GM12874 (cell line): ENCODE measurements around the gene ITGB4.

Experiments
- TF ChIP-seq, protein P1 (sequence below): IDR thresholded peaks from 2 replicates; pipeline ENCODE4 v1.5.1; 2011; ENCODE audit warnings: low read depth, mild to moderate bottlenecking, control low read depth, low read length, moderate library complexity; ENCODE audit not compliant: insufficient read depth

Gene ITGB4

DNA sequence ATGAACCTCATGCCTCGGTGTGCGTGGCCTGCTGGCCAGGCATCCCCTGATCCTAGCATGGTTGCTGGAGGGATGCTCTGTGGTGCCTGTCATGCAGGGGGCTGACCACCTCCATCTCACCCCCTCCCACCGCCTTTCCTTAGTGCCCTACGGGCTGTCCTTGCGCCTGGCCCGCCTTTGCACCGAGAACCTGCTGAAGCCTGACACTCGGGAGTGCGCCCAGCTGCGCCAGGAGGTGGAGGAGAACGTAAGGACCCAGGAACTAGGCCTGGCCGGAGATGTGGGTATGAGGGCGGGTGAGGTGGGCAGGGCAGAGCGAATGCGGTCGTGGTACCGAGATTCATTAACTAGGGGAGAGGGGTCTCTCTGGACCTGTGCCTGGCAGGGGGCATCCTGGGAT lies 19.0 kb downstream of the ITGB4 start:
- TF ChIP-seq, protein P1, sequence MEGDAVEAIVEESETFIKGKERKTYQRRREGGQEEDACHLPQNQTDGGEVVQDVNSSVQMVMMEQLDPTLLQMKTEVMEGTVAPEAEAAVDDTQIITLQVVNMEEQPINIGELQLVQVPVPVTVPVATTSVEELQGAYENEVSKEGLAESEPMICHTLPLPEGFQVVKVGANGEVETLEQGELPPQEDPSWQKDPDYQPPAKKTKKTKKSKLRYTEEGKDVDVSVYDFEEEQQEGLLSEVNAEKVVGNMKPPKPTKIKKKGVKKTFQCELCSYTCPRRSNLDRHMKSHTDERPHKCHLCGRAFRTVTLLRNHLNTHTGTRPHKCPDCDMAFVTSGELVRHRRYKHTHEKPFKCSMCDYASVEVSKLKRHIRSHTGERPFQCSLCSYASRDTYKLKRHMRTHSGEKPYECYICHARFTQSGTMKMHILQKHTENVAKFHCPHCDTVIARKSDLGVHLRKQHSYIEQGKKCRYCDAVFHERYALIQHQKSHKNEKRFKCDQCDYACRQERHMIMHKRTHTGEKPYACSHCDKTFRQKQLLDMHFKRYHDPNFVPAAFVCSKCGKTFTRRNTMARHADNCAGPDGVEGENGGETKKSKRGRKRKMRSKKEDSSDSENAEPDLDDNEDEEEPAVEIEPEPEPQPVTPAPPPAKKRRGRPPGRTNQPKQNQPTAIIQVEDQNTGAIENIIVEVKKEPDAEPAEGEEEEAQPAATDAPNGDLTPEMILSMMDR, result no peak

DNA sequence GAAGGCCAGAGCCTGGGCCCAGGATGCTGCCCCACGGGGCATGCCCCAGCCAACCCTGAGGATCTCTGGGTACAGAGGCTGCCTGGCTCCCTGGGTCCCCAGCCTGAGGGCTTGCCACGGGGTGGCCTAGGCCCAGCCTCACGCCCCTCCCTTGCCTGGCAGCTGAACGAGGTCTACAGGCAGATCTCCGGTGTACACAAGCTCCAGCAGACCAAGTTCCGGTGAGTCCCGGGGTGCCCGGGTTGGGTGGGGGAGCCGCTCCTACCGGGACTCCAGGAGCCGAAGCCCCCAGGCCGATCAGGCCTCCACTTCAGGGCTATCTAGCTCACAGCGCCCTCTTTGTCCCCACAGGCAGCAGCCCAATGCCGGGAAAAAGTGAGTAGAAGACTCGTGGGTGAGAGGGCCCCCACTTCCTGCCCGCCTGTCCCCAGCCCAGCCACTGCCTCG lies 19.4 kb downstream of the ITGB4 start:
- TF ChIP-seq, protein P1, result no peak

DNA sequence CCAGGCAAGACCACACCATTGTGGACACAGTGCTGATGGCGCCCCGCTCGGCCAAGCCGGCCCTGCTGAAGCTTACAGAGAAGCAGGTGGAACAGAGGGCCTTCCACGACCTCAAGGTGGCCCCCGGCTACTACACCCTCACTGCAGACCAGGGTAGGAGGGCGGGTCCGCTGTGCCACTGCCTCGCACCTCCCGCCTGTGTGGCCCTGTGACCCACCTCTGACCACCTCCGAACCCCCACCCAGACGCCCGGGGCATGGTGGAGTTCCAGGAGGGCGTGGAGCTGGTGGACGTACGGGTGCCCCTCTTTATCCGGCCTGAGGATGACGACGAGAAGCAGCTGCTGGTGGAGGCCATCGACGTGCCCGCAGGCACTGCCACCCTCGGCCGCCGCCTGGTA lies 21.1 kb downstream of the ITGB4 start:
- TF ChIP-seq, protein P1, result no peak

DNA sequence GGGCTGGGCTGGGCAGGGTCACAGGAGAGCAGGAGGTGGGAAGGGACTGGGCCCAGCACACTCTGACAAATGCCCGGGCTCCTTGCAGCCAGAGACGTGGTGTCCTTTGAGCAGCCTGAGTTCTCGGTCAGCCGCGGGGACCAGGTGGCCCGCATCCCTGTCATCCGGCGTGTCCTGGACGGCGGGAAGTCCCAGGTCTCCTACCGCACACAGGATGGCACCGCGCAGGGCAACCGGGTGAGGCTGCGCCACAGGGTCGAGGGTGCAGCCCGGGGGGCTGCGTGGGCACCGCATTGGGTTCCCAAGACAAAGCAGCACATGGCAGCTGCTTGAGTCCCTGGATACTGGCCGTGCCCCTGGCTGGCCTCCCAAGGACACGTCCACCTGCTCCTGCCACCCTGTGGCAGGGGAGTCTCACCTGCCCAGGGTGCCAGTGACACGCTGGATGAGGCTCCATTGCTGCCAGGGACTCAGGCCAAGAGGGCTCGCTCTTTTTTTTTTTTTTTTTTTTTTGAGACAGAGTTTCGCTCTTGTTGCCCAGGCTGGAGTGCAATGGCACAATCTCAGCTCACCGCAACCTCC lies 22.5 kb downstream of the ITGB4 start:
- TF ChIP-seq, protein P1, result no peak

DNA sequence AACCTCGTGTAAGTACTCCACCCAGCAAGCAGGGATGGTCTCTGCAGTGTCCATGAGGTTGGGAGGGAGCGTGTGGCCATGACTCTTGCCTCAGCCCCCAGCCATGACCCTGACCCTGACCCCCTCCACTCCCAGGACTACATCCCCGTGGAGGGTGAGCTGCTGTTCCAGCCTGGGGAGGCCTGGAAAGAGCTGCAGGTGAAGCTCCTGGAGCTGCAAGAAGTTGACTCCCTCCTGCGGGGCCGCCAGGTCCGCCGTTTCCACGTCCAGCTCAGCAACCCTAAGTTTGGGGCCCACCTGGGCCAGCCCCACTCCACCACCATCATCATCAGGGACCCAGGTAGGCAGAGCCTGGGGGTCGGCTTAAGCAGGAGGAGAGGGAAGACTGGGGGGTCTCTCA lies 27.4 kb downstream of the ITGB4 start:
- TF ChIP-seq, protein P1, result no peak

DNA sequence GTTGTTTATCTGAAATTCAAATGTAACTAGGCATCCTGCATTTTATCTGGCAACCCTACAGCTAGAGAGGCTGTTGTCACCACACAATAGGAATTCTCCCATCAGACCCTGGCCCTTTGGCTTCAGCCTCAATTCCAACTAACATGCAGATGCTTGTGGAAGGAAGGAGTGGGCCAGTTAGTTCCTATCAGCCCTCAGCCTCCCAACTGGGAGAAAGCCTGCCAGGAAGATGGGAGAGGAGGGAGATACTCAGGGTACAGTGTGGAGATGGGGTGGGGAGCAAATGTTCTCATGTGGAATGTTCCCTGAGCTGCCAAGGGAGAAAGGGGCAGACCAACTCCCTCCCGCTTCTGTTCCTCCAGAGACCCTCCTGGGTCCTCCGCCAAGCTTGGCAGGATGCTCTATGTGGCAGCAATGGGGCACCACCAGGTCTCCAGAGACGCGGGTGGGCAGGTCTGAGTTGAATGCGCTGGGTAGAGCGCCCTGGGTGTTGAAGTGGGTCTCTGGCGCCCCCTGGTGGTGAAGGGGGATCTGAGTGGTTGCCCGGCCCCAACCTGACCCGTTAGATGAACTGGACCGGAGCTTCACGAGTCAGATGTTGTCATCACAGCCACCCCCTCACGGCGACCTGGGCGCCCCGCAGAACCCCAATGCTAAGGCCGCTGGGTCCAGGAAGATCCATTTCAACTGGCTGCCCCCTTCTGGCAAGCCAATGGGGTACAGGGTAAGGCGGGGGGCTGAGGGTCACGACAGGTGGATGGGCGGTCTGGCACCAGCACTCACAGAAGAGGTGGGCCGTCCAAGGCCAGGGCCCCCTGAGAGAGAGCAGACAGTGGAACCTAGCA lies 28.5 kb downstream of the ITGB4 start:
- TF ChIP-seq, protein P1, result peak; percentile 97

DNA sequence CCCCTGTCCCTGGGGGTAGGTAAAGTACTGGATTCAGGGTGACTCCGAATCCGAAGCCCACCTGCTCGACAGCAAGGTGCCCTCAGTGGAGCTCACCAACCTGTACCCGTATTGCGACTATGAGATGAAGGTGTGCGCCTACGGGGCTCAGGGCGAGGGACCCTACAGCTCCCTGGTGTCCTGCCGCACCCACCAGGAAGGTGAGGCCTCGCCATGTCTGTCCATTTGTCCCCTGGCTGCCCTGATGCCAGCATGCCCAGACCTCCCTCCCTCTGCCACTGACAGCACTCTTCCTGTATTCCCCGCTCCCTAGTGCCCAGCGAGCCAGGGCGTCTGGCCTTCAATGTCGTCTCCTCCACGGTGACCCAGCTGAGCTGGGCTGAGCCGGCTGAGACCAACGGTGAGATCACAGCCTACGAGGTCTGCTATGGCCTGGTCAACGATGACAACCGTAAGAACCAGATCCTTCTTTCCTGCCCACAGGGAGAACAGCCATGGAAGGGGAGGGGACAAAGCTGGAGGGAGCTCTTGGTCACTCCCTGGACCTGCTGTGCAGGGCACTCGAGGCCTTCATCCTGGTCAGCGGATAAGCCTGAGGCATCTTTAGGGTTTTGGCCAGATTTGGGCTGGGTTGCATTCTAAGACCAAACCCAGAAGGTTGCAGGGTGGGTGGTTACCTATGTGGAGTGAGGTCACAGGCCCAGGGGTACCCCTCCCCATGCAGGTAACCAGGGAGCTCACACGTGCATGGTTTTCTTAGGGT lies 29.6 kb downstream of the ITGB4 start:
- TF ChIP-seq, protein P1, result no peak
